H9 (cell line): ENCODE data around the gene NPHP4. TPM values are rescaled to one million over a fixed set of nuclear protein-coding genes. Genes with fewer than 3 reads are reported as not detected.

ENCODE experiments used
- DNase-seq: peaks from one replicate; pipeline ENCODE4 v3.0.0-alpha.2; 2017
- H2AFZ ChIP-seq: one replicate; pipeline ENCODE4 v1.6.1; 2013; ENCODE audit warnings: mild to moderate bottlenecking, low read length, control low read depth, moderate library complexity
- H2AK5ac ChIP-seq: 2 replicates; pipeline ENCODE4 v1.6.1; 2013; ENCODE audit warnings: low read length, control low read depth, mixed read lengths; ENCODE audit not compliant: insufficient read length
- H2BK120ac ChIP-seq: one replicate; pipeline ENCODE4 v1.6.1; 2013; ENCODE audit warnings: low read depth, mild to moderate bottlenecking, low read length, control low read depth, inconsistent platforms; ENCODE audit not compliant: poor library complexity, severe bottlenecking
- H2BK12ac ChIP-seq: 2 replicates; pipeline ENCODE4 v1.6.1; 2013; ENCODE audit warnings: low read length, control low read depth, mixed read lengths, low read depth; ENCODE audit not compliant: insufficient read length
- H2BK15ac ChIP-seq: 2 replicates; pipeline ENCODE4 v1.6.1; 2013; ENCODE audit warnings: low read depth, low read length, control low read depth
- H2BK20ac ChIP-seq: one replicate; pipeline ENCODE4 v1.6.1; 2013; ENCODE audit warnings: low read depth, mild to moderate bottlenecking, low read length, control low read depth, inconsistent platforms; ENCODE audit not compliant: poor library complexity, severe bottlenecking
- H2BK5ac ChIP-seq: 2 replicates; pipeline ENCODE4 v1.6.1; 2013; ENCODE audit warnings: low read length, control low read depth, mixed read lengths; ENCODE audit not compliant: insufficient read length
- H3K14ac ChIP-seq: 2 replicates; pipeline ENCODE4 v1.6.1; 2013; ENCODE audit warnings: low read length, control low read depth; ENCODE audit not compliant: insufficient read depth
- H3K18ac ChIP-seq: 2 replicates; pipeline ENCODE4 v1.6.1; 2013; ENCODE audit warnings: low read depth, mild to moderate bottlenecking, mixed read lengths, low read length, control low read depth; ENCODE audit not compliant: insufficient read length
- H3K23ac ChIP-seq: 2 replicates; pipeline ENCODE4 v1.6.1; 2013; ENCODE audit warnings: low read length, control low read depth, mixed read lengths, low read depth; ENCODE audit not compliant: insufficient read length
- H3K23me2 ChIP-seq: 2 replicates; pipeline ENCODE4 v1.6.1; 2013; ENCODE audit warnings: low read depth, mild to moderate bottlenecking, mixed read lengths, low read length, control low read depth; ENCODE audit not compliant: insufficient read length, poor library complexity, severe bottlenecking
- H3K27ac ChIP-seq: 2 replicates; pipeline ENCODE4 v1.5.1; 2013; ENCODE audit warnings: low read length, control low read depth, mixed read lengths, low read depth; ENCODE audit not compliant: insufficient read length
- H3K27me3 ChIP-seq: 2 replicates; pipeline ENCODE4 v1.6.1; 2013; ENCODE audit warnings: low read length, control low read depth, inconsistent platforms; ENCODE audit not compliant: insufficient read depth
- H3K4ac ChIP-seq: 2 replicates; pipeline ENCODE4 v1.6.1; 2013; ENCODE audit warnings: low read depth, mild to moderate bottlenecking, control low read depth, inconsistent platforms, low read length, moderate library complexity
- H3K4me1 ChIP-seq: 2 replicates; pipeline ENCODE4 v1.6.1; 2013; ENCODE audit warnings: low read length, control low read depth, inconsistent platforms; ENCODE audit not compliant: insufficient read depth
- H3K4me2 ChIP-seq: 2 replicates; pipeline ENCODE4 v1.6.1; 2013; ENCODE audit warnings: low read length, control low read depth, mixed read lengths; ENCODE audit not compliant: insufficient read length, insufficient read depth
- H3K56ac ChIP-seq: 2 replicates; pipeline ENCODE4 v1.6.1; 2013; ENCODE audit warnings: low read depth, mild to moderate bottlenecking, mixed read lengths, low read length, control low read depth; ENCODE audit not compliant: insufficient read length
- H3K79me1 ChIP-seq: 2 replicates; pipeline ENCODE4 v1.6.1; 2013; ENCODE audit warnings: low read depth, mild to moderate bottlenecking, moderate library complexity, low read length, control low read depth, inconsistent platforms; ENCODE audit not compliant: insufficient read depth, poor library complexity, severe bottlenecking
- H3K79me2 ChIP-seq: 2 replicates; pipeline ENCODE4 v1.6.1; 2013; ENCODE audit warnings: low read length, control low read depth, inconsistent platforms; ENCODE audit not compliant: insufficient read depth
- H3K9ac ChIP-seq: 2 replicates; pipeline ENCODE4 v1.6.1; 2013; ENCODE audit warnings: low read length, control low read depth, mixed read lengths; ENCODE audit not compliant: insufficient read length; ENCODE audit errors: extremely low read depth
- H3K9me3 ChIP-seq: one replicate; pipeline ENCODE4 v1.6.1; 2013; ENCODE audit warnings: low read depth, low read length, inconsistent platforms; ENCODE audit not compliant: control insufficient read depth
- H3T11ph ChIP-seq: one replicate; pipeline ENCODE4 v1.6.1; 2013; ENCODE audit warnings: mild to moderate bottlenecking, low read length, control low read depth, inconsistent platforms
- H4K20me1 ChIP-seq: one replicate; pipeline ENCODE4 v1.6.1; 2013; ENCODE audit not compliant: control insufficient read depth, insufficient read length, insufficient read depth
- H4K5ac ChIP-seq: 2 replicates; pipeline ENCODE4 v1.6.1; 2013; ENCODE audit warnings: low read depth, mild to moderate bottlenecking, mixed read lengths, low read length, control low read depth; ENCODE audit not compliant: insufficient read length
- H4K8ac ChIP-seq: replicated peaks from 2 replicates; pipeline ENCODE4 v1.6.1; 2013; ENCODE audit warnings: low read length, control low read depth, mixed read lengths, low read depth; ENCODE audit not compliant: insufficient read length
- H4K91ac ChIP-seq: 2 replicates; pipeline ENCODE4 v1.6.1; 2013; ENCODE audit warnings: low read depth, mild to moderate bottlenecking, moderate library complexity, mixed read lengths, low read length, control low read depth; ENCODE audit not compliant: insufficient read length
- H3K27ac Mint-ChIP-seq, 3 experiments: 2 replicates in 2 of 3; 3 replicates in 1 of 3; pipeline ENCODE4 v1.8.0; 2020 to 2021; ENCODE audit warnings: mixed read lengths in 3 of 3, mild to moderate bottlenecking in 1 of 3, moderate library complexity in 1 of 3
- H3K27me3 Mint-ChIP-seq: 2 replicates; pipeline ENCODE4 v1.8.0; 2021; ENCODE audit warnings: low read depth, mild to moderate bottlenecking, moderate library complexity, mixed read lengths
- H3K36me3 Mint-ChIP-seq, 3 experiments: 2 replicates in 2 of 3; 3 replicates in 1 of 3; pipeline ENCODE4 v1.8.0; 2020 to 2021; ENCODE audit warnings: low read depth in 3 of 3, mixed read lengths in 3 of 3; ENCODE audit not compliant: insufficient read depth in 1 of 3
- H3K4me1 Mint-ChIP-seq, 2 experiments: 2 replicates each; pipeline ENCODE4 v1.8.0; 2020; ENCODE audit warnings: mixed read lengths in 2 of 2
- H3K4me3 Mint-ChIP-seq, 2 experiments: 2 replicates in 1 of 2; 3 replicates in 1 of 2; pipeline ENCODE4 v1.8.0; 2020 to 2021; ENCODE audit warnings: mild to moderate bottlenecking in 2 of 2, mixed read lengths in 2 of 2, moderate library complexity in 1 of 2
- H3K9me3 Mint-ChIP-seq, 2 experiments: 2 replicates in 1 of 2; 3 replicates in 1 of 2; pipeline ENCODE4 v1.8.0; 2020; ENCODE audit warnings: mild to moderate bottlenecking in 2 of 2, mixed read lengths in 2 of 2, moderate library complexity in 1 of 2
- CTCF ChIP-seq: fragments of 200-600 bp; sonication (generic); conservative IDR thresholded peaks from 3 replicates; pipeline ENCODE4 v1.8.0; 2021; ENCODE audit warnings: antibody characterized with exemption, mild to moderate bottlenecking
- WGBS: extraction: QIAGEN DNeasy Blood & Tissue Kit; methylation state at CpG from one replicate; pipeline ENCODE4 v1.1.7; 2013; ENCODE audit warnings: missing lambda C conversion rate, low lambda C conversion rate, mixed read lengths; ENCODE audit not compliant: insufficient read length; ENCODE audit errors: extremely low coverage; 5-methylcytosine and 5-hydroxymethylcytosine counted together
- total RNA-seq: library from RNA; stranded (reverse); gene quantifications from 2 replicates; pipeline ENCODE4 v1.2.1, GENCODE V29; 2021

The NPHP4 gene
- total RNA-seq, 1 experiment from 2014 or later, result 17.6 TPM

- no peak overlapping the region for H3K4me2 ChIP-seq
- Mint-ChIP-seq H3K4me3 (no peak overlapping the region), H3K27ac (no peak overlapping the region), H3K9me3 (no peaks in the 10 kb centered on the region), H3K4me1 (peaks cover 20 to 30% of the 10 kb centered on the region in 2 experiments), H3K36me3 (no peaks in the 10 kb centered on the region), H3K27me3 (peaks cover 47% of the 10 kb centered on the region)
- H4K20me1 ChIP-seq, result no peaks in the 10 kb centered on the region
- H3T11ph ChIP-seq, result no peak overlapping the region
- H4K5ac ChIP-seq, result no peak overlapping the region
- no peak overlapping the region for H3K9ac ChIP-seq
- H3K4ac ChIP-seq, result no peak overlapping the region
- no peak overlapping the region for H2BK12ac ChIP-seq
- no peak overlapping the region for H3K27ac ChIP-seq
- H3K14ac ChIP-seq, result no peak overlapping the region; the same call in 1 of the 2 replicates
- no peaks in the 10 kb centered on the region for H3K79me2 ChIP-seq
- no peaks in the 10 kb centered on the region for H3K79me1 ChIP-seq
- TF ChIP-seq CTCF, result no peak
- WGBS, result no CpG with 5 or more reads among the region's 5 CpGs
- no peak overlapping the region for H2AK5ac ChIP-seq
- H3K56ac ChIP-seq, result no peak overlapping the region
- no peak overlapping the region for H2BK5ac ChIP-seq
- no peaks in the 10 kb centered on the region; the same call in 1 of the 2 replicates for H3K27me3 ChIP-seq
- H2BK20ac ChIP-seq, result no peak overlapping the region
- peaks cover 9% of the 10 kb centered on the region for H3K23me2 ChIP-seq
- H2AFZ ChIP-seq, result no peak overlapping the region
- H3K23ac ChIP-seq, result no peak overlapping the region
- no peak overlapping the region for H2BK15ac ChIP-seq
- no peak overlapping the region for H4K8ac ChIP-seq
- no peak overlapping the region for H4K91ac ChIP-seq
- no peaks in the 10 kb centered on the region for H3K4me1 ChIP-seq
- H3K9me3 ChIP-seq, result no peaks in the 10 kb centered on the region
- DNase-seq, result no peak
- no peak overlapping the region for H3K18ac ChIP-seq
- H2BK120ac ChIP-seq, result no peak overlapping the region
These were observed 5.1 kb upstream of the NPHP4 start for GRCh38 chr1:5997316-5997715.
